HG02870 (cell line): ENCODE results near the gene PPP1R8.
"Not testable (repeated sequence)": the region's sequence is repeated elsewhere in the genome, so short reads cannot be mapped to it uniquely, and the experiment has no call there.

Experiments
- ATAC-seq: cut with Tn5 transposase; IDR thresholded peaks from one replicate; pipeline ENCODE4 v1.9.1; 2021; ENCODE audit warnings: mild to moderate bottlenecking, moderate library complexity; ENCODE audit not compliant: unreplicated experiment

The PPP1R8 gene

DNA sequence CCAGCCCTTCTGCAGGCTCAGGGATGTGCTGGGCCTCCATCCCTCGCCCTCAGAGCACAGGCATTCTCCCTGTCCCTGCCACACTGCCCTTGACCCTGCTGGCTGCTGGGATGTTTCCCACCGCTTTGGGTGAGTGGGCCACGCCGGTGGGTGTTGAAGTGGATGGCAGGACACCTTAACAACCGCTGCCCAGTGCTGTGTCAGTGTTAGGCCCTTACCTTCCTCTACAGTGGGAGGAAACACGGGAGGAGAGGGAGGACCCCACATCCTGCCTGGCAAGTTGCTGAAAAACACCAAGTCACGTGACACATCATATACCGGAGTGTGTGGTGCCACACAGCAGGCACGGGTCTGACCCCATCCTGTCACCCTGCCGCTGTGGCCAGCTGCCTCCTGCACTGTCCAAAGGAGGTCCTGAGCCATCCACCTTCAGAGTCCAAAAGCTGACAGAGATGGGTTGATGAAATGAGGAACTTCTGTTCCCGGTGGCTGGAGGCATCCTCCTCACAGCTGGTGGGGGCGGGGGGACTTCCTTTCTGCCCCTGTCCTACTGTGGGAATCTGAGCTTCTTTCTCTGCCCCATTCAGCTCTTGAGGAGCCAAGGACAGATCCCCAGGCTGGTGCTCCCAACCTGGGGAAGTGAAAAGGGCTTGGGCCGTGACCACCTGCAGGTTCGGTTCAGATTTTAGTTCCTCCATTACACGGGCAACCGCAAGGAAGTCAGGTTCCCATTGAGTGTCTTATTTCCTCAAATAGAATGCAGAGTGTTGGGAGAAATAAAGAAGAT lies 38.5 kb downstream of the PPP1R8 start:
- no peak for ATAC-seq

DNA sequence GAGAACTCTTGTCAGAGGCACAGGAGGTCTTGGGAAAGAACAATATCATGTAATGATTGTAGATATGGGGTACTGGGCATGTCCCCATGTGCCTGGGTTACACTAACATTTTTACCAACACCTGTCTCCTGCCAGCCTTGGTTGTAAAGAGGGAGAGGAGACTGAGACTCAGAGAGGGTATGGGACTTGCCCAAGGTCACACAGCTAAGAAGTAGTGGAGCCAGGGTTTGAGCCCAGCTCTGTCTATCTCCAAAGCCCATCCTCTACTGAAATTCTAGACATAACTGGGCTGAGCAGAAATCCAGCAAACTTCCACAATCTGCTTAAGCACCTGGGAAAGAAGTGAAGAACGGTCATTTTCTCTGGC lies 39.1 kb downstream of the PPP1R8 start:
- no peak for ATAC-seq

DNA sequence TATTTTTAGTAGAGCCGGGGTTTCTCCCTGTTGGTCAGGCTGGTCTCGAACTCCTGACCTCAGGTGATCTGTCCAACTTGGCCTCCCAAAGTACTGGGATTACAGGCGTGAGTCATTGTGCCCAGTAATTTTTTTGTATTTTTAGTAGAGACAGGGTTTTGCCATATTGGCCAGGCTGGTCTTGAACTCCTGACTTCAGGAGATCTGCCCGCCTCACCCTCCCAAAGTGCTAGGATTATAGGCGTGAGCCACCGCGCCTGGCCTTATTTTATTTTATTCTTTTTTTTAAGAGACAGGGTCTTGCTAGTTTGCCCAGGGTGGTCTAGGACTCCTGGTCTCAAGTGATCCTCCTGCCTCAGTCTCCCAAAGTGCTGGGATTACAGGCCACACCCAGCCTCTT lies 40.5 kb downstream of the PPP1R8 start:
- ATAC-seq: not testable (repeated sequence)

DNA sequence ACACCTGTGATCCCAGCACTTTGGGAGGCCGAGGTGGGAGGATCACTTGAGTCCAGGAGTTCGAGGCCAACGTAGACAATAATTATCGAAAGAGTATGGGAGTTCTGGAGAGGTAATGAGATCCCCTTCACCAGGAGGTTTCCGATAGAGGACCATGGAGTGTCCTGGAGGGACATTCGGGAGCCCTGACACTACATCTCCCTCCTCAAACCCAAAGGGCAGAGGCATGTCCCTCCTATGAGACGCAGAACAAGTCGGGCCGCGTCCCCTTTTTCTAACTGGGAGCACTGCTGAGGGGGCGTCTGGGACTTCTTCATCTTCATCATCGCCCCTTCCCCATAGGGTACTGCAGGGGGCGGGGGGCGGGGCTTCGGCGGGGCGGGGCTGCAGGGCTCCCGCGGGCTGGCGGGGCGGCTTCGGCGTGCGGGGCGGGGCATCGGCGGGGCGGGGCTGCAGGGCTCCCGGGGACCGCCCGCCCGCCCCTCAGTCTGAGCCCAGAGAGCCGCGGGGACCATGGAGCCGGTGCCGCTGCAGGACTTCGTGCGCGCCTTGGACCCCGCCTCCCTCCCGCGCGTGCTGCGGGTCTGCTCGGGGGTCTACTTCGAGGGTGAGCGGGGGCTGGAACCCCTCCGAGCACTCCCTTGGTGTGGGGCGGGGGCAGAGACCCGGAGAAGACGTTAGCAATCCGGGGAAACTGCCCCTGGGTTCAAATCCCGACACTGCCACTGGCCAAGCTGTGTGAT lies 41.6 kb downstream of the PPP1R8 start, which contains the start of gene THEMIS2:
Gene THEMIS2, plus strand, starts transcription at position 486 of the 743 bp plus-strand sequence. Its CDS starts 28 bp downstream, at position 514.
- no peak for ATAC-seq

DNA sequence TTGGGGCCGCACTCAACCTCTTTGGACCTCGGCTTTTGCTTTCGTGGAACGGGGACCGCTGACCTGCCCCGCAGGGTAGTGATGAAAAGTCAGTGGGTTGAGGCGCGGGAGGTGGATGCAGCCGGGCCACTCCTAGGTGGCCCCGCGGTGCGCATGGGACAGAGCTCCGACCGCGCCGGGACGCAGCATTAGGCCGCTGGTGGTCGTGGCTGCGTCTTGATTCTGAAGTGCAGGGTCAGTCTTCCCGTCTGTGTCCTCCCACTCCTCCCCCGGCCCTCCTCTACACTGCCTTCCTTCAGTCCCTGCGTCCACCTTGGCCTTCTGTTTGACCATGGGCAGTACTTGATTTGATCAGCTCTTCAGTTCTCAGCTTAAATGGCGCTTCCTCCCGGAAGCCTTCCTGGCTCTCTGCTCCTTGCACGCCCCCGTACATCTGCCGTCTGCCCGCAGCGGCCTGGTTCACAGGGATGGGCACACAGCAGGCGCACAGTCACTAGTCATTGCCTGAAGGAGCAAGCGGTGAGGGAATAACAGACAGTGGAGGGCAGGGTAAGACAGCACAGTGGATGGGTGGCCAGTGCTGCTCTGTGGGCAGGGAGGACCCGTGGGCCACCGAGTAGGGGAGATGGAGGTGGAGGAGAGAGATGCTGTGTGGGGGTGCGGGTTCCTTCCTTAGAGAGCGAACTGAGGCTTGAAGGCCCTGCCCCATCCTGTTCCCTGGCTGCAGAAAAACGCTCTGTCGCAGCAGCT lies 42.4 kb downstream of the PPP1R8 start:
- ATAC-seq: no peak

DNA sequence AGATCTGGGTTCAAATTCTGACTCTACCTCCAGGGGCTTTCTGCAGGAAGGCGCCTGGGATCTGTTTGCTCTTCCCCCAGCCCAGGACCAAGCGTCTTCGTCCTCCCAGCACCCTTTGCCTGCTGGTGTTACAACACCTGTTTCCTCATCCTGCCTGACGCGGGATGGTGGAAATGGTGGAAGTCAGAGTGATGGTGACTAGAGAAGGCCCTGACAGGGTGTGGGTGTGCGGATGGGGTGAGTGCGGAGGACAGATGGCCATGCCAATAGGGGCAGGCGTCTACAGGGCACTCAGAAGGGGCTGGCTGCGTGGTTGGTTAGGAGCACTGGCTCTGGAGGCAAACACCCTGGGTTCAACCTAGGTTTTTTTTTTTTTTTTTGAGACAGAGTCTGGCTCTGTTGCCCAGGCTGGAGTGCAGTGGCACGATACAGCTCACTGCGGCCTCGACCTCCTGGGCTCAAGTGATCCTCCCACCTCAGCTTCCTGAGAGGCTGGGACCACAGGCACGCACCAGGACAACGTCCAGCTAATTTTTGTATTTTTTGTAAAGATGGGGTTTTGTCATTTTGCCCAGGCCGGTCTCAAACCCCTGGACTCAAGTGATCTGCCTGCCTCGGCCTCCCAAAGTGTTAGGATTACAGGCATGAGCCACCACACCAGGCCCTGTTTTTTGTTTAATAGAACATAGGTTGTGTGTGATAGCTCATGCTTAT lies 43.2 kb downstream of the PPP1R8 start:
- no peak for ATAC-seq

DNA sequence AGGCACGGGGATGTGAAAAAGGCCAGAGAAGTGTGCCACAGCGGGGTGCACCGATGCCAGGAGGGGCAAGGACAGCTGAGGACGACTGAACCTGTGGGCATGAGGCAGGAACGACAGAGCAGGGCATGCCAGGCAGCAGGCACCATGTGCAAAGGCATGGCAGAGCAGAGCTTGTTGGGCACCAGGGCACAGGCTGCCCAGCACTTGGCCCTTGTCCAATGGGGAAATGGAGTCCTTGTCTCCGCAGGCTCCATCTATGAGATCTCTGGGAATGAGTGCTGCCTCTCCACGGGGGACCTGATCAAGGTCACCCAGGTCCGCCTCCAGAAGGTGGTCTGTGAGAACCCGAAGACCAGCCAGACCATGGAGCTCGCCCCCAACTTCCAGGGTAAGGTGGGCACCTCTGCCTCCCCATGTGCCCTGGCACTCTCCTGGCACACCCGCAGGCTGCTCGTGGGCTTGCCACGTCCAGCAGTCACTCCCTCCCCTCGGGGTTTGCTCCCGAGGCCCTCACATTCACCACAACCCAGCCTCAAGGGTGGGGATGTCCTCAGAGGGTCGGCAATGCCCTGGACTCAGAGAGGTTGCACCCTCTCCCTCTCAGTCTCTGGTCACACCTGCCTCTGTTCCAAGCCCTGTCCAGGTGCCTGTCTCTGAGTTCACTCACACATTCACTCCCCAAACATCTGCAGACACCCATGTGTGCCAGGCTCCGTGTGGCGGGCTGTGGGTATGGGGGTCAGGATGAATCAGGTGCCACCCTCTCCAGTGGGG lies 45.9 kb downstream of the PPP1R8 start:
- no peak for ATAC-seq

DNA sequence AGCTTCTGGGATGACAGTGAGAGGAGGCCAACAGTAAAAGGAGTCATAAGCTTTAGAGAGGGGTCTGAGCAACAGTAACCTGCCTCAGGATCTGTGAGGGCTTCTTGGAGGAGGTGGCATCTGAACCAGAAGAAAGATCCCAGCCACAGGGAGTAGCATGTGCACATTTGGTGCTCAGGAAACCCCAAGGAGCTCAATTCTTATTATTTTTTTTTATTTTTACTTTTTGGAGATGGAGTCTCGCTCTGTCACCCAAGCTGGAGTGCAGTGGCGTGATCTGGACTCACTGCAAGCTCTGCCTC lies 46.5 kb downstream of the PPP1R8 start:
- no peak for ATAC-seq

DNA sequence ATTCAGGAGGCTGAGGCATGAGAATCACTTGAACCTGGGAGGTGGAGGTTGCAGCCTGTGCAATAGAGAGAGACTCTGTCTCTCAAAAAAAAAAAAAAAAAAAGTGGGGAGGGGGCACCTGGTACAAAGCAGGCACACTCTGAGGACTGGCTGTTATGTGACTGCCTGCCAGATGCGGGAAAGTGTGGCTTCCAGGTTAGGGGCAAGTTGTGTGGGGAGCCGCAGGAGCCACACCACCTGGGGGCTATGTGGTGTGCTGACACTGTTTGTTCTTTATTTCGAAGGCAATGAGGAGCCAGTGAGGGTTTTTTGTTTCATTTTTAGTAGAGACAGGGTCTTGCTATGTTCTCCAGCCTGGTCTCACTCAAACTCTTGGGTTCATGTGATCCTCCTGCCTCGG lies 47.5 kb downstream of the PPP1R8 start:
- no peak for ATAC-seq

DNA sequence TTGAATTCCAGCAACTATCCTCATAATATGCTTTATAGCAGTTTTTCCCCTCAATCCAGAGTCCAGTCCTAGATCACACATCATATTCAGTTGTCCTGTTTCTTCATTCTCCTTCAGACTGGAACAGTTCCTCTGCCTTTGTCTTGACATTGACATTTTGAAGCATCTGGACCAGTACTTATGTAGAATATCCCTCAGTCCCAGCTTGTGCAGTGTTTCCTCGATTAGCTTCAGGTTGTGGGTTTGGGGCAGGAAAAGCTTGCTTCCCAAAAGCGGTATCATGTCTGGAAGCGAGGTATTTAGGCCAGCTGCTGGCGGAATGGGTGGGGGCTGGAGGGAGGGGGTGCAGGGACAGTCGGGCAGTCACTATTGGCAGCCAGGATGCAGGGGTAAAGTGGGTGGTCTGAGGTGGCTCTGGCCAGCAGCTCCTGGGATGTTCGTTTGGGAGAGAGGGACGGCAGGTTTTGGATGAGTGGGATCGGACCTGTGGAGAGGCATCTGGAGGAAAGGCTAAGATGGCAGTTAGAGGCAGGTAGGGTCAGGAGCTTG lies 48.3 kb downstream of the PPP1R8 start:
- ATAC-seq: no peak

DNA sequence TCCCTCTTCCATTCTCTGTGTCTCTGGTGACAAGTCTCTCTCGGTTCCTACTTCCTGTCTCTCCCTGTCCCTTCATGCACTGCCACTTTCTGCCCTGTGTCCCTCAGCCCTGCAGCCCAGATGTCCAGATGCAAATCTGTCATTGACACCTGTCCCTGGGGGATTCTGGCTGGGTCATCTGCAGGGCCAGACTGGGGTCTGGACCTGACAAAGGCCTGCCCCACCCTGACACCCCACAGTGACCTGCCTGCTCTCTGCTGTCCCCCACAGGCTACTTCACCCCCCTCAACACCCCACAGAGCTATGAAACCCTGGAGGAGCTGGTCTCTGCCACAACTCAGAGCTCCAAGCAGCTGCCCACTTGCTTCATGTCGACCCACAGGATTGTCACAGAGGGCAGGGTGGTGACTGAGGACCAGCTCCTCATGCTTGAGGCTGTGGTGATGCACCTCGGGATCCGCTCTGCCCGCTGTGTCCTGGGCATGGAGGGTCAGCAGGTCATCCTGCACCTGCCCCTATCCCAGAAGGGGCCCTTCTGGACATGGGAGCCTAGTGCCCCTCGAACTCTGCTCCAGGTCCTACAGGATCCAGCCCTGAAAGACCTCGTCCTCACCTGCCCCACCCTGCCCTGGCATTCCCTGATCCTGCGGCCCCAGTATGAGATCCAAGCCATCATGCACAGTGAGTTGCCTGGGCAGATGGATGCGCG lies 48.9 kb downstream of the PPP1R8 start:
- no peak for ATAC-seq

DNA sequence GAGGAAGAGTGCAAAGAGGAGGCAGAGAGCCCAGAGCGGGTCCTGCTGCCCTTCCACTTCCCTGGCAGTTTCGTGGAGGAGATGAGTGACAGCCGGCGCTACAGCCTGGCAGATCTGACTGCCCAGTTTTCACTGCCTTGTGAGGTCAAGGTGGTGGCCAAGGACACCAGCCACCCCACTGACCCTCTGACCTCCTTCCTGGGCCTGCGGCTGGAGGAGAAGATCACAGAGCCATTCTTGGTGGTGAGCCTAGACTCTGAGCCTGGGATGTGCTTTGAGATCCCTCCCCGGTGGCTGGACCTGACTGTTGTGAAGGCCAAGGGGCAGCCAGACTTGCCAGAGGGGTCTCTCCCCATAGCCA lies 51.9 kb downstream of the PPP1R8 start:
- ATAC-seq: no peak

DNA sequence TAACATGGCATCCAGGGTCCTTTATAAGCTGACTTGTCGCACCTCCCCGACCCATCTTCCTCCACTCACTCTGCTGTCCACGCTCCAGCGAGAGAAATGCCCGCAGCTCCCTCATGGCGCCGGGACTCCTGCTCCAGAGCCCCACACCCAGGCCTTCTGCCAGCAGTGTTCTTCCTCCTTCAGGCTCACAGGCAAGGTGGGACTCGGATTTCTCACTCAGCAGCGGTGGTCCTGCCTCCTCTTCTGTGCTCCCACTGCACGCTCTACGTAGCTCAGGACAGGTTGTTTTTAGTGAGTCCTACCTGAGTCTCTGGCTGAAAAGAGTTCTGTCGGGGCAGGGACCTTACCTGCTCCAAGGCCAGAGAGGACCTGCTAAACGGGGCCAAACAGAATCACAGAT lies 53.0 kb downstream of the PPP1R8 start:
- ATAC-seq: no peak

DNA sequence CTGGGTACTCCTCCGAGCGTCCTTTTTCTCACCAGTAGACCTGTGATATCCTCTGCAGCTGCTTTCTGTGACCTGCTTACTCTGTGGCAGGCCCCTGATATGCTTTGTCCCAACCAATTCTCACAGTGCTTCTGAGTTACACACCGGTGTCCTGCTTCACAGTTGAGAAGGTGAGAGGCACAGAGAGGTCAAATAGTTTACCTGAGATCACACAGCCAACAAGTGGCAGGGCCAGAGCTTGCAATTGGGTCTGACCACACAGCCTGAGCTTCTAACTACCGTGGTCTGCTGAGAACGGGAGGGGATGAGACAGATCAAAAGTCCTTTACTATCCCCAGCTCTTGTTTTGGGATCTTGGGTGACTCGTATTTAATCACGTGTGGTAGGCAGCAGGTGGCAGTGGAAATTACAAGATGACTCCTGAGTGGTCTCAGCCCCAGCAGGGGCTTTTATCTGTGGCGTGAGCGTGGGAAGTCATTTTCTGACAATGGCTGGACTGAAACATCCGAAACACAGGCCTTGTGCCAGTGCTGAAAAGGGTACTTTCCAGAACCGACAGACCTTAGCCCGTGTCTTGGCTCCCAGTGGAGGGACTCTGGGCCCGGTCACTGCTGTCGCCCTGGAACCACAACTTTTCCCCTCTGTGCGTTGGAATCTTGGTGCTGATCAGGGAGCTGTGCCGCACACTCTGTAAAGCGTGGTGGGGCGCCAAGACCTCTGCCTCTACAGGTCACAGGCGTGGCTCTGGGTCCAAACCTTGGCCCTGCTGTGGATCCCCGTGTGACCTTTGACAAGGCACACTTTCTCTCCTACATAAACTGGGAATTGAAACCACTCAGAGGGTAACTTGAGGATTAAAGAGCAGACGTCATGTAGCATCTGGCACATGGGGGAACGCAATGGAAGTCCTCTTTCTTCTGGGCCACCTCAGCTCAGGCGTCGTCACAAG lies 53.7 kb downstream of the PPP1R8 start:
- ATAC-seq: peak; percentile 55

DNA sequence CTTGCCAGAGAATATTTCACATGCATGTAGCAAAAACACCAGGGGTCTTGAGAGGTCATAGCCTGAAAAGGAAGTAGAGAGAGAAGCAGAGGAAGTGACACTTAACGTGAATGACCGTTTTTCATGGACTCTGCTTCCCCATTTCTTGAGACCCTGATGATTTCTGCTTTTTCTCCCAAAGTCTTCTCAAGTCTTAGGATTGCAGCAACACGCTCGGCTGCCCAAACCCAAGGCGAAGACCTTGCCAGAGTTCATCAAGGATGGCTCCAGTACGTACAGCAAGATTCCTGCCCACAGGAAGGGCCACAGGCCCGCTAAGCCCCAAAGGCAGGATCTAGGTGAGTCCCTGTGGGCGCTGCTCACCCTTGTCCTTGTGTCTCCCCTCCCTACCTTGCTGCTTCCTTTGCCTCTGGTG lies 54.5 kb downstream of the PPP1R8 start:
- ATAC-seq: no peak

DNA sequence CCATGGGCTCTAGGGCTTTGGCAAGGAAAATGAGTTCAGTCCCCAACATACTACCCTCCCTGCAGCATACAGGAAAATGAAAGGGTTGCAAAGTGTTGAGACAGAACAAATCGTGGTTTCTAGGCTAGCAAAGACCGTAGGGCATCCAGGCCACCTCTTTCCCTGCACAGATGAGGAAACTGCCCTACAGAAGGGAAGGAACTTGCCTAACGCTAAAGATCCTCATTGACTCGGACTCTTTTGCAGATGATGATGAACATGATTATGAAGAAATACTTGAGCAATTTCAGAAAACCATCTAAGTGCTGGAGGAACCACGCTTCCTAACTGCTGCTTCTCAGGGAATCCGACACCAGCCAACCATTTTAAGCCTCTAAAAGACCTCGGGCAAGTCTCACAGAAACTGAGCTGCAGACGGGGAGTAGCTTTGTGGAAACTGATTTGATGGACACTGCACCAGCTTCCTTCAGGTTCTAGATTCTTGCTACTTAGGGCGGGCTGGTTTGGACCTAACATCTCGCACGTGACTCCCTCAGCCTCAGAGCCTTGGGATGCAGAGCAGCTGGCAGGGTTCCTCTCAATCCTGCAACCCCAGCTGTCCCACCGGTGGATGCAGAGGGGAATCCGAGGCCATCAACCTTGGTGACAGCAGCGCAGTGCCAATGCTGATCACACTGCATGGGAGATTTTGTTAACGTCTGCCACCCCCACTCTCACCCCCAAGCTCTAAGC lies 55.2 kb downstream of the PPP1R8 start:
- ATAC-seq: no peak

DNA sequence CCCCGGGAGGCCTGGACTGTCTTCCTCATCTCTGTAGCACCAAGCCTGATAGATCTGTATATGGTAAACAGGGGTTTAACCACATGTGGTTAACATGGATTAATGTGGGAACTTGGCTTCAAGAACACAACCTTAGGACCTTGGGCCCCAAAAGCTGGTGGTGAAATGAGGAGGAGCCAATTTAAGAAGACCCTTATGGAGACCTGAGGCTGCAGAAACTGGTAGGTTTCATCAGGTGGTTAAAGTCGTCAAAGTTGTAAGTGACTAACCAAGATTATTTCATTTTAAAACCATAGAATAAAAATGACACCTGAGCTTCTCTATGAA lies 55.7 kb downstream of the PPP1R8 start:
- ATAC-seq: no peak

DNA sequence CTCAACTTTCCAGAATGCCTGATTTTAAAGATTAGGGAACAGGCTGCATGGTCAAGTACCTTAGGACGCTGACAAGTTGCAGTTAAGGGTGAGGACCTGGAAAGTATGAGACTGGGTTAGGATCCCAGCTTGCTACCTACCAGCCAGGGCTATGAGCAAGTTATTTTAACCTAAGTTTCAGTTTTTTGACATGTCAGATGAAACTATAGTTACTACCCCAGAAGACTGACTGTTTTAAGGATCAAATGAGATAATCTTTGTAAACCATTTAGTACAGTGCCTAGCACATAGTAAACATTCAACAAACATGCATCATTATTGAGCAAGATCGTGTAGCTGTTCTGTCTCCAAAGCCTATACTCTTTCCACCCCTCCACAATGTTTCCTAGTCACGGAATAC lies 56.2 kb downstream of the PPP1R8 start:
- no peak for ATAC-seq
